Bladder microvascular endothelial cell (primary cell): ENCODE results near the gene PARD3. TPM values are rescaled to one million over a fixed set of nuclear protein-coding genes. Genes with fewer than 3 reads are reported as not detected.

ENCODE experiments used
- total RNA-seq: library from RNA; depleted of rRNA; stranded (reverse); fragments of >200 nt; gene quantifications from 2 replicates; pipeline ENCODE4 v1.2.3, GENCODE V29; 2014

Gene PARD3
- total RNA-seq, result 8.7 and 45.8 TPM in 2 replicates

DNA sequence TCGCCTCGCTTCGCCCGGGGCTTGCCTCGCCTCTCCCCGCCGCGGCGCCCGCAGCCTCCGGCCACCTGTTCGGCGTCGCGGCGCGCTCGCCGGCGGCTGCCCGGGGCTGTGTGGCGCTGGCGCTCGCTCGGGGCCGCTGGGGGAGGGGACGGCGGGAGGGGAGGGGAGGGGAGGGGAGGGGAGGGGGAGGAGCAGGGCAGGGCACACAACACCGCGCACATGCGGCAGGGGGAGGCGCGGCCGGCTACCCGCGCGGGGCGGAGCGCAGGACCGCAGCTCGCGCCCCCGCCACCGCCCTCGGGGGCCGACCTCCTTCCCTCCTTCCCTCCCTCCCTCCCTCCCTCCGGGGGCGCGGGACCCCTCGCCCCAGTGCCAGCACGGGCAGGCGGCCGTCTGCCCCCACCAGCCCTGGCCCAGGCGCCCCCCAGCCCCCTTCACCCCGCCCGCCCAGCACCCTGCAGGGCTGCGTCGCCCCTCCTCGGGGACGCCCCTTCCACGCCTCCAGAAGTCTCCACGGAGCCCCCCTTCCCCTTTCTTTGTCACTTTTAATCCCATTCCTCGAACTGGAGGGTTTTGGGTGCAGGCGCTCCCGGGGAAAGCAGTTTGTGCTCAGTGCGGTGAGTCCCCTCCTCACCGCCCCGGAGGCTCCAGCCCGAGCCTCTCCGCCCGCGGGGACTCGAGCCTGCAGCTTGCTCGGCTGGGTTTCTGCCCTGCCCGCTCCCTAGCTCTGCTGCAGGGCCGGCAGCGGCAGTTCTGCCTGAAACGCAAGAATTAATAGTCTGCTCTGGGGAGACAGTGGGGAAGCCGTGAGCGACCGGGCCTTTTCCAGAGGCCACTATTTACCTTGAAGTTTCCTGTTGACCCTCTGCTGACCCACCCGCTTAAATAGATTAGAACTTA is at the start of gene PARD3:
TSS of gene PARD3 (minus strand) at position 112 of the 900 bp plus-strand sequence. CDS start 301 bp downstream, outside the sequence.

